IMR-90 (cell line): ENCODE measurements around the gene JKAMP.

Experiments used
- BHLHE40 ChIP-seq: fragments of 150-350 bp; IDR thresholded peaks from 2 replicates; pipeline ENCODE4 v1.6.1; 2016; ENCODE audit warnings: mild to moderate bottlenecking, low read depth, low read length
- CEBPB ChIP-seq: IDR thresholded peaks from 2 replicates; pipeline ENCODE4 v1.6.1; 2012; ENCODE audit warnings: low read depth, low read length, improper control_type of control experiment
- FOS ChIP-seq: fragments of 150-350 bp; IDR thresholded peaks from 2 replicates; pipeline ENCODE4 v1.6.1; 2016; ENCODE audit warnings: low read depth, low read length
- MAFK ChIP-seq: IDR thresholded peaks from 2 replicates; pipeline ENCODE4 v1.6.1; 2012; ENCODE audit warnings: low read depth, low read length, improper control_type of control experiment
- MAZ ChIP-seq: IDR thresholded peaks from 2 replicates; pipeline ENCODE4 v1.6.1; 2012; ENCODE audit warnings: low read depth, mild to moderate bottlenecking, low read length, improper control_type of control experiment, moderate library complexity, borderline replicate concordance
- MXI1 ChIP-seq: IDR thresholded peaks from 2 replicates; pipeline ENCODE4 v1.6.1; 2012; ENCODE audit warnings: low read depth, mild to moderate bottlenecking, low read length, moderate library complexity, borderline replicate concordance
- POLR2A ChIP-seq: IDR thresholded peaks from 2 replicates; pipeline ENCODE4 v1.6.1; 2012; ENCODE audit warnings: mild to moderate bottlenecking, low read depth, low read length
- RAD21 ChIP-seq: IDR thresholded peaks from 2 replicates; pipeline ENCODE4 v1.6.1; 2012; ENCODE audit warnings: low read length, improper control_type of control experiment
- RCOR1 ChIP-seq: IDR thresholded peaks from 2 replicates; pipeline ENCODE4 v1.6.1; 2012; ENCODE audit warnings: mild to moderate bottlenecking, low read length, improper control_type of control experiment; ENCODE audit not compliant: insufficient replicate concordance
- RFX5 ChIP-seq: IDR thresholded peaks from 2 replicates; pipeline ENCODE4 v1.8.0; 2012; ENCODE audit warnings: low read depth, mild to moderate bottlenecking, low read length, moderate library complexity
- SMC3 ChIP-seq: fragments of 150-350 bp; IDR thresholded peaks from 2 replicates; pipeline ENCODE4 v1.6.1; 2016; ENCODE audit warnings: low read depth, mild to moderate bottlenecking, antibody characterized with exemption, low read length, moderate library complexity
- TF ChIP-seq, protein P1 (sequence below): conservative IDR thresholded peaks from 2 replicates; pipeline ENCODE4 v1.5.1; 2012; ENCODE audit warnings: mild to moderate bottlenecking, low read depth, low read length, improper control_type of control experiment
- TF ChIP-seq, protein P2 (sequence below): fragments of 150-350 bp; IDR thresholded peaks from 2 replicates; pipeline ENCODE4 v1.6.1; 2017; ENCODE audit warnings: mild to moderate bottlenecking, antibody characterized with exemption, low read length, low read depth

DNA sequence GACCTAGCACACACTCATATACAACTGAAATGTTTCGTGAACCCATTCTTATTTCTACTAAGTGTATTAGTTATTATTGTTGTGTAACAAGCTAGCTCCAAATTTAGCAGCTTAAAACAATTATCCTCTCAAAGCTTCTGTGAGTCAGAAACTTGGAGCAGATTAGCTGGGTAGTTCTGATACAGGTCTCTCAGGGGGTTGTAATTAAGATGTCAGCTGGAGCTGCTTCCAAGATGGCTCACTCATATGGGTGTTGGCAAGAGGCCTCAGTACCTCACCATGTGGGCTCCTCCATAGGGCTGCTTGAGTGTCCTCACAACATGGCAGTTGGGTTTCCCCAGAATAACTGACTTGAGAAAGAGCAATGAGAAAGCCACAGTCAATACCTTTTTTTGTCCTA, 28.9 kb upstream of the JKAMP start:
- TF ChIP-seq, protein P1, sequence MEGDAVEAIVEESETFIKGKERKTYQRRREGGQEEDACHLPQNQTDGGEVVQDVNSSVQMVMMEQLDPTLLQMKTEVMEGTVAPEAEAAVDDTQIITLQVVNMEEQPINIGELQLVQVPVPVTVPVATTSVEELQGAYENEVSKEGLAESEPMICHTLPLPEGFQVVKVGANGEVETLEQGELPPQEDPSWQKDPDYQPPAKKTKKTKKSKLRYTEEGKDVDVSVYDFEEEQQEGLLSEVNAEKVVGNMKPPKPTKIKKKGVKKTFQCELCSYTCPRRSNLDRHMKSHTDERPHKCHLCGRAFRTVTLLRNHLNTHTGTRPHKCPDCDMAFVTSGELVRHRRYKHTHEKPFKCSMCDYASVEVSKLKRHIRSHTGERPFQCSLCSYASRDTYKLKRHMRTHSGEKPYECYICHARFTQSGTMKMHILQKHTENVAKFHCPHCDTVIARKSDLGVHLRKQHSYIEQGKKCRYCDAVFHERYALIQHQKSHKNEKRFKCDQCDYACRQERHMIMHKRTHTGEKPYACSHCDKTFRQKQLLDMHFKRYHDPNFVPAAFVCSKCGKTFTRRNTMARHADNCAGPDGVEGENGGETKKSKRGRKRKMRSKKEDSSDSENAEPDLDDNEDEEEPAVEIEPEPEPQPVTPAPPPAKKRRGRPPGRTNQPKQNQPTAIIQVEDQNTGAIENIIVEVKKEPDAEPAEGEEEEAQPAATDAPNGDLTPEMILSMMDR, result no peak
- TF ChIP-seq RAD21, result no peak
- TF ChIP-seq SMC3, result no peak
- TF ChIP-seq, protein P2, sequence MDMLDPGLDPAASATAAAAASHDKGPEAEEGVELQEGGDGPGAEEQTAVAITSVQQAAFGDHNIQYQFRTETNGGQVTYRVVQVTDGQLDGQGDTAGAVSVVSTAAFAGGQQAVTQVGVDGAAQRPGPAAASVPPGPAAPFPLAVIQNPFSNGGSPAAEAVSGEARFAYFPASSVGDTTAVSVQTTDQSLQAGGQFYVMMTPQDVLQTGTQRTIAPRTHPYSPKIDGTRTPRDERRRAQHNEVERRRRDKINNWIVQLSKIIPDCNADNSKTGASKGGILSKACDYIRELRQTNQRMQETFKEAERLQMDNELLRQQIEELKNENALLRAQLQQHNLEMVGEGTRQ, result no peak
- TF ChIP-seq FOS, result no peak
- no peak for TF ChIP-seq BHLHE40
- TF ChIP-seq POLR2A, result no peak
- no peak for TF ChIP-seq RCOR1
- TF ChIP-seq MAZ, result no peak
- TF ChIP-seq RFX5, result no peak
- no peak for TF ChIP-seq CEBPB
- TF ChIP-seq MXI1, result no peak
- TF ChIP-seq MAFK, result no peak
